Measurements from ENCODE around the gene PDGFB.

Gene PDGFB

DNA sequence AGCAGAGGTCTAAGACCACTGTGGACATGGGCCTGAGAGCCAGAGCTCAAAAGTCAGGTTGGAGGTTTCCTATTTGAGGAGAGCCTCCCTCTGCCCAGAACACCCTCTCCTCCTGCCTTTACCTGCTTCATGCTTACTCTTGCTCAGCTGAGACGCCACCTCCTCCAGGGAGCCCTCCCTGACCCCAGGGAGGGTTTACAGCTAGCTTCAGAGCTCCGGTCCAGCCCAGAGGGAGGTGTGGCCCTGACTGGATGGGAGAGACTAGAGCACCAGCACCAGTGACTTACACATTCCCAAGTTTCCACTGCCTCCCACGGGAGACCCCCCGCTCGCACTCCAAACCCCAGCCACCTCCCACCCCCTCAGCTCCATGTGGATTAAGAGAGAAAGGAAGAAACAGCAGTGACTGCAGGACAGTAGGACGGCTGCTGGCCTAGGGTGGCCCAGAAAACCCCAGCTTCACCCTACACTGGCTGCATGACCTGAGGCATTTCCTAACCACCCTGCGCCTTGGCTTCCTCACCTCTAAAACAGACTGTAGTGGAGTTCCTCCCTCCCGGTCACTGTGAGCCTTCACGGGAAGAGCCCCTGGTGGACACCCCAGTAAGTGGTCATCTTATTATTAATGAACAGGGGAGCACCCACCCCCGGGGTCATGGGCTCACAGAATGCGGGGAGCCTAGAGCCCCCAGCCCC, 24.5 kb upstream of the PDGFB start:
- TF ChIP-seq, protein P1, sequence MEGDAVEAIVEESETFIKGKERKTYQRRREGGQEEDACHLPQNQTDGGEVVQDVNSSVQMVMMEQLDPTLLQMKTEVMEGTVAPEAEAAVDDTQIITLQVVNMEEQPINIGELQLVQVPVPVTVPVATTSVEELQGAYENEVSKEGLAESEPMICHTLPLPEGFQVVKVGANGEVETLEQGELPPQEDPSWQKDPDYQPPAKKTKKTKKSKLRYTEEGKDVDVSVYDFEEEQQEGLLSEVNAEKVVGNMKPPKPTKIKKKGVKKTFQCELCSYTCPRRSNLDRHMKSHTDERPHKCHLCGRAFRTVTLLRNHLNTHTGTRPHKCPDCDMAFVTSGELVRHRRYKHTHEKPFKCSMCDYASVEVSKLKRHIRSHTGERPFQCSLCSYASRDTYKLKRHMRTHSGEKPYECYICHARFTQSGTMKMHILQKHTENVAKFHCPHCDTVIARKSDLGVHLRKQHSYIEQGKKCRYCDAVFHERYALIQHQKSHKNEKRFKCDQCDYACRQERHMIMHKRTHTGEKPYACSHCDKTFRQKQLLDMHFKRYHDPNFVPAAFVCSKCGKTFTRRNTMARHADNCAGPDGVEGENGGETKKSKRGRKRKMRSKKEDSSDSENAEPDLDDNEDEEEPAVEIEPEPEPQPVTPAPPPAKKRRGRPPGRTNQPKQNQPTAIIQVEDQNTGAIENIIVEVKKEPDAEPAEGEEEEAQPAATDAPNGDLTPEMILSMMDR (IDR thresholded peaks at IDR 0.05) = no peak
- no peak overlapping the region for H3K4me3 ChIP-seq
- DNase-seq (ENCODE audit: low spot score) = no peak
- no peak overlapping the region for H3K27ac ChIP-seq

DNA sequence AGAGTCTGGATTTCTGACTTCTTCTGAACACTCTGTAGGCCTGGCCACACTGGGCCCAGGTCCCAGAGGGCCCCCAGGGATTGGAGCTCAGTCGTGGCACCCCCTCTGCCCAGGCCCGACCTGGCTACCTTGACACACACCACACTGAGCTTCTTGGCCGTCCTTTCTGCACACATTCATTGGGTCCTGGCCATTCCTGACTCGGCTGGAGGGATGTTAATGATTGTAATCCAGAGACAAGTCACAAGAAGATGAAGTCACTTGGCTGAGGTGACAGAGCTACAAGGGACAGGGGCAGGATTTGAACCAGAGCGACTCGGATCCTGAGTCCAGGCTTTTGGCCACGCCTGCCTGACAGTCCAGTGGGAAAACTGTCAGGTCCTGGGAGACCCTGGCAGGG, 23.9 kb upstream of the PDGFB start:
- Histone ChIP-seq H3K27ac (no peak overlapping the region), H3K4me3 (no peak overlapping the region)
- TF ChIP-seq, protein P1 (IDR thresholded peaks at IDR 0.05) = no peak
- DNase-seq (ENCODE audit: low spot score) = no peak

DNA sequence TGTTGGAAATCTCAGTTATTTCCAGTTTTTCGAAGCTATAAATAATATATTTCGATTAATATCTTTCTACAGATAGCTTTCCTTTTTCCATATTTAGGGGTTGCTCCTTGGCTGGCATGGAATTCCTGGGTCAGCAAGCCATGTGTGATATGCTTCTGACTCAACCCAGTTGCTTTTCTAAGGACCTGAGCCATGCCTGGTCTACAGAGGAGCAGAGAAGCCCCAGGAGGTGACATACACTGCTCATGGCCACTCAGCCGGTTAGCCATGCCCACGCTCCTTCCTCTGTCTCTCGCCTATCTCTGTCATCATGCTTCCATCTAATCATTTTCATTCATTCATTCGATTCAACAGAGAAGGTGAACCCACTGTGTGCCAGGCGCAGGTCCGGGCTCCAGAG, 23.2 kb upstream of the PDGFB start:
- Histone ChIP-seq H3K27ac (no peak overlapping the region), H3K4me3 (no peak overlapping the region)
- no peak for DNase-seq (ENCODE audit: low spot score)
- TF ChIP-seq, protein P1 (IDR thresholded peaks at IDR 0.05) = no peak

DNA sequence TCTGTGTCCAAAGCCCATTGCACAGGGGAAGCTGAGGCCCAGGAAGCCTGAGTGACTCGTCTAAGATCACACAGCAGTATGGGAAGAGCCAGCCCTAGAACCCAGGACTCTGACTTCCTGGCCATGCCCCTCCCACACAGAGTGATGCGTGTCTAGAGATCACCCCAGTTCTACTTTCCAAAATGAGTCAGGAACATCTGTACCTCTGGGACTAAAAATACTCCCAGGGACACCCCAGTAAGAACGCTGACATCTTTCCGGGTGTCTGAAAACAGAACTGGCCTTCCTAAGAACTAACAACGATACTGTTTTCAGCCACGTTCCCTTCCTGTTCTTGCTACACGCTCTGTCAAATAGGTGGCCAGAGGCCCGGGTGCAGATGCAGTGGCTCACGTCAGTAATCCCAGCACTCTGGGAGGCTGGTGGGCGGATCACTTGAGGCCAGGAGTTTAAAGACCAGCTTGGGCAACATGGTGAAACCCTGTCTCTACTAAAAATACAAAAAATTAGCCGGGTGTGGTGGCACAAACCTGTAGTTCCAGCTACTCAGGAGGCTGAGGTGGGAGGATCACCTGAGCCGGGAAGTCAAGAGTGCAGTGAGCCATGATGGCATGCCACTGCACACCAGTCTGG, 21.7 kb upstream of the PDGFB start:
- TF ChIP-seq, protein P1 (IDR thresholded peaks at IDR 0.05) = no peak
- Histone ChIP-seq H3K4me3 (no peak overlapping the region), H3K27ac (peak overlapping the region in 1 of 2 donors; percentile 12)
- no peak for DNase-seq (ENCODE audit: low spot score)

DNA sequence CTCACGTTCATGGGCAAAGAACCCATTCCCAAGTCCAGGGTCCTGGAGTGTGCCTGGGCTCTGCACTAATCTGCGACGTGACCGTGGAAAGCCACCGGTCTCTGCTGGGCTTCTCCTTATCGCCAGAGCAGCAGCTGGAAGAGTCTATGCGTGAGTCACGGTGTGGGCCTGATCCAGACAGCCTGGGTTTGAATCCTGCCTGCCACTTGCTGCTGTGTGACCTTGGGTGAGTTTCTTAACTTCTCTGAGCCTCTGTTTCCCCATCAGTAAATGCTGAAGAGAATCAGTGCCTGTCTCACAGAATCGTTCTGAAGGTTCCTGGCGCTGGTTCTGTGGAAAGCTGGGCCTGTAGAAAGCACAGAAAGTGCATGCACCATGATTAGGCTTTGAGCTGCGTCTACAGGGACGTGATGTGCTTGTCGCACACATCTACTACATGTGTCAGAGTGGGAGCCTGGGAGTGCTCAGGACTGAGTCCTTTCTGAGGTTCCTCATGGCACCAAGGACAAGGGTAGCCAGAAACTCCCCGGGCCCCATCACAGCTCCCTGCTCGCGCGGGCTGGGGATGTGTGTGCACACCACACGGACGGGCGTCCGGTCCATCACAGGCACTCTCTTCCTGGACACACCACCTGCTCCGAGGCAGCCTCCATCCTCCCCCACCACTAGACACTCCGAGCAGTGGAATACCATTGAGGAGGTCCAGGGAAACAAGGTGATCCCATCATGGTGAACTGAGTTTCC, 20.5 kb upstream of the PDGFB start:
- Histone ChIP-seq H3K27ac (peak overlapping the region in 1 of 2 donors; percentile 43), H3K4me3 (no peak overlapping the region)
- no peak for DNase-seq (ENCODE audit: low spot score)
- TF ChIP-seq, protein P1 (IDR thresholded peaks at IDR 0.05) = no peak

DNA sequence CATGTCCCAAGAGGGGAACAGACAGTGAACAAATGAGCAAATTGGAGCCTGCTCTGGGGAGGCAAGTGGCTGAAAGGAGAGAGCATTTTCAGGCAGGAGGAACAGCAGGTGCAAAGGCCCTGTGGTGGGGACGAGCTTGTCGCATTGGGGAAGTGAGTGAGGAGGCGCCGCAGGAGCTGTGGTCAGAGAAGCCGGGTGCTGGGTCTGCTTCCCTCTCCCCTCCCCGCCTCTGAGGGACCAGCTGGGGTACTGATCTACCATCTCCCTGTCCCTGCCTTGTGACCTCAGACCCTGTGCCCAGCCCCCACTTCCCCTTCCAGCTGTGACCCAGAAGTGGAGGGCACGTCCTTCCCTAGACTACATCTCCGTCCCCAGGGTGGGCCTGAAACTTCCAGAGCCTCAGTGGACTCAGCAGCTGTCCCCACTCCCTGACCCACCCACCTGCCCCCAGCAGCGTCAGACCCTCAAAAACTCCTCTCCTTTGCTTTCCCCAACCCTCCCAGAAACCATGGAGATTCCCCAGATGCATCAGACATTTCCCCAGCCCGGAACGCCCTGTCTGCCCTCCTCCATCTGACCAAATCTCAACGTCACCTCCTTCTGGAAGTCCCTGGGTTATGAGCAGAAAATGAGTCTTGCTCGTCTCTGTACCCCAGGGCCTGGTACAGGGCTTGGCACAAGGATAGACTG, 19.7 kb upstream of the PDGFB start:
- DNase-seq (ENCODE audit: low spot score) = no peak
- Histone ChIP-seq H3K4me3 (no peak overlapping the region), H3K27ac (peak overlapping the region in 1 of 2 donors; percentile 43)
- TF ChIP-seq, protein P1 (IDR thresholded peaks at IDR 0.05) = no peak

Measured in coronary artery (tissue), 2 donors.